Smooth muscle cell of the brain vasculature (primary cell): Measurements from ENCODE around the gene ALOX5.
"Not testable (repeated sequence)": the region's sequence is repeated elsewhere in the genome, so short reads cannot be mapped to it uniquely, and the experiment has no call there.

Source experiments
- DNase-seq: peaks from one replicate; pipeline ENCODE4 v3.0.0-alpha.2; 2012; ENCODE audit warnings: low read depth, low spot score

ALOX5 gene

DNA sequence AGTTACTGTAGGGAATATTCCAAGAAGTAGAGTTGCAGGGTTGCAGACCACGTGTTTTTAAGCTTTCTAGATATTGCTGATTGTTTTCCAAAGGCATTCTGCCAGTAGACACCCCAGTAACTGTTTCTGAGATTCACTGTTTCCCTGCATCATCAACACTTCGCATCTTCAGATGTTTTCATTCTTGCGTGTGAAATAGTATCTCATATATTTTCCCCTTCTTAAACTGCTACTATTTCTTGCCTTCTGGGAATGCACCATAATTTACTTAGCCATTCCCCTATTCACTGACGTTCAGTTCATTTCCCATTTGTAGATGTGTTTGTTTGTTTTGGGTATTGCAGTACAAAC, 30.7 kb downstream of the ALOX5 start:
- no peak for DNase-seq

DNA sequence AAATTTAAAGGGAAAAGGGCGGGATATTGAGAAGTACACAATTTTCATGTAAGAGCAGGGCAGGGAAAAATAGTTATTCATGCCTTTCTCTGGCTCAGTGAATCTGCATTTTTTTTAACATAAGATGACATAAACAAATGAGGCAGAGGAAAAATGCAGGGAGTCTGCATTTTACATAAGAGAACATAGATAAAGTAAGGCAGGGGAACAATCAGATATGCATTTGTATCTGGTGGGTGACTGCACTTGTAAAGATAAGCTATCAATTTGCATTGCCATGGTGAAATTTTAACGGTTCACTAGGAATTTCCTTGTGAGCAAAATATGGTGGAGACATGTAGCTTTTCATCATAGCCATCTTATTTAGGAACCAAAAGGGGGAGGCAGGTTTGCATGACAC, 33.5 kb downstream of the ALOX5 start:
- DNase-seq, result no peak

DNA sequence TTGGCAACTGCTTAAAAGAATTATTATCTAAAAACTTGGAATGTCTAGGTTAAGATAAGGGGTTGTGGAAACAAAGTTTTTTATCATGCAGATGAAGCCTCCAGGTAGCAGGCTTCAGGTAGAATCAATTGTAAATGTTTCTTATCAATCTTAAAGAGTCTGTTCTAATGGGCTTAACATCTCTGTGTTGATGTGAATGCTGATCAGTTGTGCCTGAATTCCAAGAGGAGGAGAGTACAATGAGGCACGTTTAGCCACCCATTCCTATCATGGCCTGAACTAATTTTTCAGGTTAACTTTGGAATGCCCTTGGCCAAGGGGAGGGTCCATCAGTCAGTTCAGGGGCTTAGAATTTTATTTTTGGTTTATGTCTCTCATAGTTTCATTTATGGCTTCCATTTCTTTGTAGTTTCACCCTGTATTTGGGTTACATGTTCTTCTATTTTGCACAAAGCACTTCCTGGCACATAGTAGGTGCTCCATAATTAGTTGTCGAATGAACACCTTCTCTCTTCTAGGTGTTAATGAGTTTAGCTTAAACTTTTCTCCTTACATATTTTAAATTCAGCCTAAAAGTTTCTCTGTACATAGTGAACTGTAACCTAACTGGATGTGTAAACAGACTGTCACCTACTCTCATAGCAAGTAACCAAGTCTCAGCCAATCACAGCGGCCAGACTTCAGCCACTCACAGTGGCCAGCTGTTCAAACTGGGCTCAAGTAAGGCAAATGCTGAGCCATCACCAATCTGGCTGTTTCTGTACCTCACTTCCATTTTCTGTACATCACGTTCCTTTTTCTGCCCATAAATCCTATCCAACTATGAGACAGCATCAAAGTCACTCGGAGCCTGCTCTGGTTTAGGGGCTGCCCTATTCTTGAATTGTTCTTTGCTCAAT, 34.7 kb downstream of the ALOX5 start:
- DNase-seq, result no peak

DNA sequence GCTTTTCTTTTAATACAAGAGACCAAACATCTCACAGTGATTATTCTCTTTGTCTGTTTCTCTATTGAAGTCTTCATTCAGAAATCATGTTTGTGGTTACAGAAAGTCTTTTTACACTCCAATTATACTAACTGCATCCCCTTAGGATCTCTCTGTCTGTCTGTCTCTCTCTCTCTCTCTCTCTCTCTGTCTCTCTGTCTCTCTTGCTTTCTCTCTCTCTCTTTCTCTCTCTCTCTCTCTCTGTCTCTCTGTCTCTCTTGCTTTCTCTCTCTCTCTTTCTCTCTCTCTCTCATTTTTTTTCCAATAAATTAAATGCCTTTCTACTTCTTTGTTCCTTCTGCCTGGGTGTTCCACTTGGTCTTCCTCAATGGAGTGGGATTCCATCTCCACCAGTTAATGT, 35.3 kb downstream of the ALOX5 start:
- DNase-seq, result not testable (repeated sequence)

DNA sequence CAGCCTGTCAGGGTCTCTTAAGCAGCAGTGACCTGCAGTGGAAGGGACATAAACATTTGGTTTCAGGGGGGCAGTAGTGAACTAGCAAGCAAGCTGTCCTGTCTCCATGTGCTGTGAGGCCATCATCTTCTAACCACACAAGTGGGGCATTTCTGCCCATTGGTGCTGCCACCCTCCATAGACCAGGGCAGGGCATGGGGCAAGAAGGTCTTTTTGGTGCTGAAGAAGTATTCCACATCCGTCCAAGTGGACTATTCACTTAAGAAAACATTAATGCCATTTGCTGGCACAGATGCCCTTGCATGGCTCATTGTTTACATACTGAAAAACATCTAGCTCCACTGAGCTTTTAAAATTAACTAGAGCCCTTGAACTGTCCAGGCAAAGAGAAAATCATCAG, 35.8 kb downstream of the ALOX5 start:
- DNase-seq, result no peak

DNA sequence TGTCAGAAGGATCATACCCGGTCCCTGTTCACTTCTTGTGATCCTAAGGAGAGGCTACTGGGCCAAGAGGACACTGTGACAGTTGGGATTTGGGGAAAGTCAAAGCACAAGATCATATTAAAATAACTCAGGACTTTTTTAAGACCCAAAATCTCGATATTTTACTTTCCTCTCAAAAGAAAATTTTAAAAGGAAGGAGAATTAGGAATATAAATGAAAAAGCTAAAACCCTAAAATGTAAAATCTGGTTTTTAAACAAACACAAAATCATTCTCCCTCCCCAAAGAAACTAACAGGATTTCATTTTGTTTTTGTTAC, 36.4 kb downstream of the ALOX5 start:
- DNase-seq, result no peak

DNA sequence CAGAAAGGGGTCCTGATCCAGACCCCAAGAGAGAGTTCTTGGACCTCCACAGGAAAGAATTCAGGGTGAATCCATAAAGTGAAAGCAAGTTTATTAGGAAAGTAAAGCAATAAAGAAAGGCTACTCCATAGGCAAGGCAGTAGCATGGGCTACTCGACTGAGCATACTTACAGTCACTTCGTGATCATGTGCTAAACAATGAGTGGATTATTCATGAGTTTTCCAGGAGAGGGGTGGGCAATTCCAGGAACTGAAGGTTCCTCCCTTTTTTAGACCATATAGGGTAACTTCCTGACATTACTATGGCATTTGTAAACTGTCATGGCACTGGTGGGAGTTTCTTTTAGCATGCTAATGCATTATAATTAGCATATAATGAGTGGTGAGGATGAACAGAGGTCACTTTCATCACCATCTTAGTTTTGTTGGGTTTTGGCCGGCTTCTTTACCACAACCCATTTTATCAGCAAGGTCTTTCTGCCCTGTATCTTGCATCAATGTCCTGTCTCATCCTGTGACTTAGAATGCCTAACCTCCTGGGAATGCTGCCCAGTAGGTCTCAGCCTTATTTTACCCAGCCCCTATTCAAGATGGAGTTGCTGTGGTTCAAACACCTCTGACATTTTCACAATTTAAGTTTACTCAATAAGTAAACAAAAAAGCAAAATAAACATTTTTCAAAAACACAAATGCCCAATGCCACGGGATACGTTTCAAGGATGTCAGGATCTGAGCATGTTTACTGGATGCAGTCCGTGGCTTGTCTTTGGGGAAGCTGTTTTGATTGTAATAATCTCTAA, 37.0 kb downstream of the ALOX5 start:
- no peak for DNase-seq

DNA sequence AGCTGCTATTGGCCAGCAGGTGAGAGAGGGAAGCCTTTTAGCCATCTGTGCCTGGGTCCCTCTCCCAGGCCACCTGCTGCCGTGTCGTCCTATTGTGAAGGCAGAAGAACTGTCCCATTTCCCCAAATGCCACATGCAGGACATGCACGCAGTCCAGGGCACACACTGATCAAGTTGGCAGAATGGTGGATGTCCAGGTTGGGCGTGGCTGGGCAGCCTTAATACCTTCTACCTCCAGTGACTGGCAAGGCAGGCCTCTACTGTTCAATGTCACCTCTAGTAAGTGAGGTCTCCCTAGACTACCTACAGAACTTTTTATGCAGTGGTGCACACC, 37.6 kb downstream of the ALOX5 start:
- no peak for DNase-seq

DNA sequence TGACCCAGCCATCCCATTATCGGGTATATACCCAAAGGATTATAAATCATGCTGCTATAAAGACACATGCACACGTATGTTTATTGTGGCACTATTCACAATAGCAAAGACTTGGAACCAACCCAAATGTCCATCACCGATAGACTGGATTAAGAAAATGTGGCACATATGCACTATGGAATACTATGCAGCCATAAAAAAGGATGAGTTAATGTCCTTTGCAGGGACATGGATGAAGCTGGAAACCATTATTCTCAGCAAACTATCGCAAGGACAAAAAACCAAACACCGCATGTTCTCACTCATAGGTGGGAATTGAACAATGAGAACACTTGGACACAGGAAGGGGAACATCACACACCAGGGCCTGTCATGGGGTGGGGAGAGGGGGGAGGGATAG, 41.0 kb downstream of the ALOX5 start:
- DNase-seq, result not testable (repeated sequence)

DNA sequence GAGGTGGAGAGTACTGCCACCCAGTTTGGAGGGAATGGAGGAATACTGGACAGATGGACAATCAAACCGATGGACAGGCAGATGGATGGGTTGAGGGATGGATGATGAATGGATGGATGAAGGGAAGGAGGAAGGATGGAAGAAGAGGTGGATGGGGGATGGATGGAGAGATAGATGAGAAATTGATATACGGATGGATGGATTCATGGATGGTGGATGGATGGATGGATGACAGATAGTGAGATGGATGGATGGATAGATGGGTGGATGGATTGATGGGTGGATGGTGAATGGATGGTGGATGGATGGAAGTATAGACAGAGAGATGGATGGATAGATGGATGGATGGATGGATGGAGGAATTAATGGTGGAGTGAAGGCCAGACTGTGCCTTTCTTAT, 42.6 kb downstream of the ALOX5 start:
- DNase-seq, result no peak

DNA sequence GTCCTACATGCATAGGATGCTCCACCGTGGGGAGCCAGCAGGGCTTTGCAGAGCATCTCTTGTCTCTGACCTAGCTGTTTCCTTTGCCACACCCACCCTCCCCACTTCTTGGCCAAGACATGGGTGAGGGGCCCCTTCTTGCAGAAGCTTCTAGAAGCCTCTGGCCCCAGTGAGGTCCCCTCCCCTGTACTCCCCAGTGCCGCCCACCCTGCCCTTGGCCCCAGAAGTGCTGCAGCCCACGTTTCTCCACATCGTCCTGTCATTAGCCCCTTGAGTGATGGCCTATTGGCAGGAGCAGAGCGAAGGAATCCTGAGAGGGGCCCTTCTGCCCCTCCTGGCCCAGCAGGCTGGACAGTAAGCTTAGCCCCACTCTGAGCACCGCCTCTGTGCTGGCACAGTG, 43.7 kb downstream of the ALOX5 start:
- DNase-seq, result no peak

DNA sequence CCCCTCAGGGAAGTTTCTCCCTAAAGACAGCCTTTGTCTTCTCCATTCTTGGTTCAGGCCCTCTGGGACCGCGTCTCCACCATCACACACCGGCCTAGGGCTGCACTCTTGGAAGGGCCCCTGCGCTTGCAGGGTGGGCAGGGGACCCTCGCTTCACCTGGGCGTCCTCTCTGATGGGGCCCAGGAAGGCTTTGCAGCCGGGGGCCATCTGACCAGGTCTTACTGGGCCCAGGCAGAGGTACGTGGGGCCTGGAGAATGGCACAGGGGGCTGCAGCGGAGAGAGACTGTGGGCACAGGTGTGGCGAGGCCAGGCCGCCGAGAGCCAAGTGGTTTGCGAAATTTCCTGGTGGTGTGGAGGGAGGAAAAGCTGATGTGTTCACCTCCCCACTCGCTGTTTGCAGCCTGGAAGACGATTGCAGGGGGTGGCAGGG, 44.4 kb downstream of the ALOX5 start:
- no peak for DNase-seq

DNA sequence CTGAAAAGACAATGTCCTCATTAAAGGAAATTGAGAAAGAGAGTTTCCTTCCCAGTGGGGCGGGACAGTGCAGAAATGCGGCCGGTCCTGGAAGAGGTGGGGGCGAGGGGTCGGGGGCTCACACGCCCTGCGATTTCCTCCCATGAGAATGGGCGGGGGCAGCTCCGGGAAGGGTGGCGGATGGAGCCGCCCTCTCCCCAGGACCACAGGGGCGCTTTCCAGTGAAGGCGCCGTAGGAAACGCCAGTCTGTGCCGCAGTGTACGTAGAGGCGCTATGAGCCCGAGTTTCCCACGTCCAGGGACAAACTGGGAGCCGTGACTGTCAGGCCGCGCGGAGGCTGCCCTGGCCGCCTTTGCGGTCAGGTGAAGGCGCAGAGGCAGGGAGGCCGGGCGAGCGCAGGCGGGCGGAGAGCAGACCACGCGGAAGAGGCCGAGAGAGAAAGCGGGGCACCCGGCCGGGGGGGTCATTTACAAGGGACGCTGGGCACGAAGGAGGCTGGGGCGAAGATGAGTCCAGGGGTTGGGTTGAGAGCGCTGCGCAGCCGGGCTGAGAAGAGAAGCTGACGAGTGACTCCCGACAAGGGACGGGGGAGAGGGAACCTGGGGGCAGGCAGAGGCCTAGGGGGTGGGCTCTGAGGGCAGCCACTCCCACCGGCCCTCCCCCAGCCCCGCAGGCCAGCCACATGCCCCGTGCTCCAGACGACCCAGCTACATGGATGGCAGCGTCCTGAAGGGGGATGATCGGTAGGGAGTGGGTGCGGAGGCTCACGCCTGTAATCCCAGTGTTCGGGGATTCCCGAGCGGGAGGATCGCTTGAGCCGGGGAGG, 45.0 kb downstream of the ALOX5 start:
- no peak for DNase-seq

DNA sequence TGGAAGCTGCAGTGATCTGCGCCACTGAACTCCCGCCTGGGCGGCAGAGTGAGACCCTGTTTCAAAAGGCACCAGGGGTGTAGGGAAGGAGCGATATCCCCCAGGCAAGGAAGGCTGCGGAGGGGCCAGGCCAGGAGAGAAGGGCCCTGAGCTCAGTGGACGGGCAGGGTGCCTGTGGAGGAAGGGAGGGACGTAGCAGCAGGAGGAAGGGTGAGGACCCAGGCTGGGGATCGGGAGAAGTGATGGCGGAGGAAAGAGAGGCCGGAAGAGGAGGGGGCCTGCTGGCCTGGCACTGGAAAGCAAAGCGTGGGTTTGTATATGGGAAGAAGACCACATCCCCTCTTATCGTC, 45.6 kb downstream of the ALOX5 start:
- DNase-seq, result no peak

DNA sequence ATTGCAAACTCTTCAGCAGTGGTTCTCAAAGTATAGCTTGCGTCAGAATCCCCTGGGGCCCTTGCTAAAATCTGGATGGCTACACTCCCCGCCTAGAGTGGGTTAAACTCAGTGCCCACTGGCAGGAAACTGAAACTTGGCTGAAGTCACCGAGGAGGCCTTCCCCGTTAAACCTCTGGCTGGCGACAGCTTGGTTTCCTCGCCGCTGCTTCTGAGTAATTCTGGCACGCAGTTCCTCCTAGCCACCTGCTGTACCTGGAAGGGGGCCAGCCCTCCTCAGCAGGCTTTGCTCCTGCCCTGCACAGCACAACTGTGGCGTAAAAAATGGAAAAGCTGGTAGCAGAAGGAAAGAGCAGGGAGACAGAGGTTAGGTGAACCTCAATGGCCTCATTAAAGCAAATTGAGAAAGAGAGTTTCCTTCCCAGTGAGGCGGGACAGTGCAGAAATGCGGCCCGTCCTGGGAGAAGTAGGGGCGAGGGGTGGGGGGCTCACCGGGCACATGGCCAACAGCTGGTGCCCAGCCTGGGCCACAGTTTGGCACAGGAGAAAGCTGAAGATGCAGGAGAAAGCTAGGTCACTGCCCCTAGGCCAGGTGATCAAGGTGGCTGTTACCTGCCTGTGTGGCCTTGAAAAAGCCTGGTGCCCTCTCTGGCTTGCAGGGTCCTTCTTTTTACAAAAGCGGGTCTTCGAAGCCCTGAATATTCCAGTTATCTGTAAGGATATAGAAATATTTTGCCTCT, 46.6 kb downstream of the ALOX5 start:
- no peak for DNase-seq

DNA sequence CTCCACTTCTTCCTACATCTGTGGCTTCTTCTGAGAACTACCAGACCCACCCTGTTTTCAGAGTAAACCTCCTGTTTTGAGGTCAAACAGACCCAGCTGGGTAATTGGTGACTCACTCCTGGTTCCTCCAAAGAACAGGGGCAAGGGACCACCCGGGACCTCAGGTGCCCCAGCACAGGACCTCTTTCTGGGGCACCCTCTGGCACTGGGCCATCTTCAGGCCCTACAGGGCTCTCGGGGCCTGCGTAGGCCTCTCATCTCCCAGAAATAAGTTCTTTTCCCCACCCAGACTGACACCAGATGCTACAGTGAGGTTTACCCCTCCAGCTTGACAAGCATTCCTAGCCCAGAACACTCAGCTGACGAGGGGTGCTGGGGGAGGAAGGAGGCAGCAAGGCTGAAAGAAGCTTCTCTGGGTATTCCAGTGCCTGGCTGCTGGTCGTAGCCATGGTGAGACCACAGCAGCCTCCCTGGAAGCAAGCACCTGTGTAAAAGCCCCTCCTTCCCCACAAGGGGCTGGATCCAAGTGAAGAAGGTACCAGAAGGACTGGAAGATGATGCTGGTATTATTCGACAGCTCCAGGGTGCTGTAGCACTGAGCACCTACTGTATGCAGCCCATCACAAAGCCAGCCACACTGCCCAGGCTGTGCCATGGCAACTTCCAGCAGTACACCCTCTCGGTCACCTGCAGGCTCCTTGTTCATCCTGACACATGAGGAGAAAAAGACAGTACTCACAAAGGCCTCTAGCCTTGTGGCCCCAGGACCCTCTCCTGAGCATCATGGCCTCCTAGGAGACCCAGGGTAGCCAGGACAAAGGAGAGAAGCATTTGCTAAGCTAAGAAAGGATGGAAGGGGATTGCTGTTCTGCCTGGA, 47.4 kb downstream of the ALOX5 start:
- no peak for DNase-seq

DNA sequence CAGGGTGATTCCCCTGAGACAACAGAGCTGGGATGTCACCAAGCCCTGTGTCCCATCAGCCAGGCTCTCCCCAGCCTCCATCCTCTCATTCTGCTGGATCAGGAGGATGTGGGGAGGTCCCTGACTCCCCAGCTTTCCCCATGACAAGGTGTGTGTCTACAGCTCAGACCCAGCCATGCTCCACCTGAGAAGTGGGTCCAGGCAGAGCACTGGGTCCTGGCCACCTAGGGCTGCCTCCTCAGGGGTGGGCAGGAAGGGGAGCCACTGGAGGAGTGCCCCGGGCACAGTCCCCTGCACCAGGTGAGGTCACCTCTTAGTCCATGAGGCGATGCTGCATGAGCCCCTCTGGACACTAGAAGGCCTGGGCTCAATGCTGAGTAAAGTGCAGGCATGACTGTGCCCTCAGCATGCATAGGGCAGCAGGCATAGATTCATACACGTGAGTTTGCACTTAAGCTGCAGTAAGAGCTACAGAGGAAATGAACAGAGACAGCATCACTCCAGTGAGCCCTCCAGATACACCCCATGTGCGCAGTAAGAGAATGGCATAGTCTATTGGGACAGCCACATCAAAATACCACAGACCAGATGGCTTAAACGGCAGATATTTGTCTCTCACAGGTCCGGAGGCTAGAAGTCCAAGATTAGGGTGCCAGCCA, 48.3 kb downstream of the ALOX5 start:
- no peak for DNase-seq

DNA sequence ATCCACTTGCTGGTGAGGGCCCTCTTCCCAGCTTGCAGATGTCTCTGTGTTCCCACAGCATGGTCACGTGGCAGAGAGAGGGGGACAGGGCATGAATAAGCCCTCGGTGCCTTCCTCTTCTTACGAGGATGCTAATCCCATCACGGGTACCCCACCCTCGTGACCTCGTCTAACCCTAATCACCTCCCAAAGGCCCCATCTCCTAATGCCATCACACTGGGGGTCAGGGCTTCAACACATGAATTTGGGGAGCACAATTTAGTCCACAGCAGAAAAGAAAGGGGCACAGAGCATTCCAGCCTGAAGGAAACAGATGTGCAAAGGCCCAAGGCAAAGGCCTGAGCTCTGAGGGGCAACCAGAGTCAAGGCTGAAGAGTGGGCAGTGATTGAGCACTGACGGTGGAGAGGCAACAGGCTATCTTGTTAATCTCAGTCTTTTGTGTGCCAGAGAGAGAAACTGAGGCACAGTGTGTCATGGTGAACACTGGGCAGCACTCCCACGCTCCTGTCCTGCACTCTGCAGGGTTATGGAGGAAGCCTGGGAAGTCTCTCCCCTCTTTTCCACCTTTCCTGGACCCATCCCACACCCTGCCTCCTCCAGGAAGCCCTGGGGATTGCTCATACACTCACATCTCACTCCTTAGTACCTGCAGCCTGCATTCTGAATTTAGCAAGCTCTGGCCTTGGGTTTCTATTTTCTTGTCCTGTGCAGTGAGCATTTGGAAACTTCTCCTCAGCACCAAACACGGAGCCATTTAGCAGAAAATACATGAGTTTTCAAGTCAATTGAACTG, 49.0 kb downstream of the ALOX5 start:
- DNase-seq, result no peak

DNA sequence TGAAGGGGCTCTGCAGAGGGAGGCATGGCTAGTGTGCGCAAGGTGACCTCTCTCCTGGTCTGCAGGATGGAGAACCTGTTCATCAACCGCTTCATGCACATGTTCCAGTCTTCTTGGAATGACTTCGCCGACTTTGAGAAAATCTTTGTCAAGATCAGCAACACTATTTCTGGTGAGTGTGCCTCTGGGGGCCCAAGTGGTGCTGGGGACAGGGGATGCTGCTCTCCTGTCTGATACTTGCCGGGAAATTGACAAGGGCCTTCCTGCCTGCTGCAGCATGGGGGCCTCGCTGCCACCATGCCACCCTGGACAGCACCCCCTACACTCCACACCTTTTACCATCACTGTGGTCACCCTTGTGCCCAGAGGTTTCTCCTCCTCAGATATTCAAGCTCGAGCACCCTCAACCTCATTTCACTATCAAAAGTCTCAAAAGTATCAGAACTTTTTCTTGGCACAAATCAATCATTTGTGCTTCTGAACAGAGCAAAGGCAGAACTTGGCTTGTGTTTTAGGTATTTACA, 50.0 kb downstream of the ALOX5 start:
- no peak for DNase-seq
